NCI-H446 treated with DMSO at 0.1 percent for 48 hours (cell line): ENCODE measurements around the gene CYP19A1.
"Not testable (repeated sequence)": the region's sequence is repeated elsewhere in the genome, so short reads cannot be mapped to it uniquely, and the experiment has no call there.

ENCODE experiments used
- DNase-seq: peaks from one replicate; lab custom pipeline; 2025; lab: John Stamatoyannopoulos, UW

Gene CYP19A1

DNA sequence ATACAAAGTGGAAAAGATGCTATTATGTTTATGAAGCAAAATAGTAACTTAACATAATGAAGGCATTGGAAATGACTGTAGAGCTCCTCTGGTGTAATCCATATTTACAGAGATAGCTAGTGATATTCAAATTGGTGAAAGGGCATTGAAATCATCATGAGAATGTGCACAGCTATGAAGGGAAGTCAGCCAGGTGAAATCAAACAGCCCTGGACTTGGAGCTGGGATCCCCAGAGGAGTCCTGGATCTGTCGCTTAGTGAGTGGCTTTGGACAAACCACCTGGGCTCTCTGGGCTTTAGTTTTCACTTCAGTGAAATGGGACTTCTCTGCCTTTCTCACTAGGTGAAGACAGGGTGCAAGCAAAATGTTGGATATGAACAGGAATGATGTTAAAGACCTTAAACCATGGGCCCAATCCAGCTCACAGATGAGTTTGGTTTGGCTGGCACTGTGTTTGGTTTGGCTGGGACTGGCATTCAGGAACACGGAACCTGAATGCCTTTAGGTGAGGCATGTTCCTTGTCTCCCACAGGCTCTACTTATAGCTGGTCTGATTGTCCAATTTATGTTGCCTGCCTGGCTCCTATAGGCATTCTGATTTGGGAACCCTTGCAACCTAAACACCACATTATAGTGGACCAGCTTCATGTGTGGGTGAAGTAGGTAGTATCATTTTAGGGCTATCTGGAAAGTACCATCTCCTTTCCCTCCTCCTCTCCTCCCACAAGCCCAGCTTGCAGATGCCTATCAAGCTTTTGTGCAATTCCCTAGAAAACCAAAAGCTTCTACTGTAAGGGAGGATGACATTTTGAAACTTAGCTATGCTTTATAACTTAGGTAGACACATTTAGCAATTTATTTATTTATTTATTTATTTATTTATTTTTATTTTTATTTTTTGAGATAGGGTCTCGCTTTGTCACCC is 133.1 kb downstream of the CYP19A1 start:
- DNase-seq, result no peak

DNA sequence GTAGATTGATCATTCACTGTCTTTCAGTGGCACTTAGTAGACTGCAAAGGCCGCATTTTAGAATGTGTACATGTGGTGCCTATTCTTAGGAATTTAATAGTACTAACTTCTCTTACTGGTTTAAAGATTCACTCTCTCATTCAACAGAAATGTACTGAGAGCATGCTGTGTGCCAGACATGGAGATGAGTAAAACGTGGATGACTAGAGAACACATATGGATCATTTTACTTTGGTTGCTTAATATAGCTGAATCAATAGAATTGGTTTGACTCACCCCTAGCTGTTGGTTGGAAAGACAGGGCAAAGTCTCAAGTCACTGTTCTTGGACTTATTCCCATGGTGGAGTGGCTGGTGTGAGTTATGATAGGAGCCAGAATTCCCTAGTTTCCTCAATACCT is 134.6 kb downstream of the CYP19A1 start:
- DNase-seq, result no peak

DNA sequence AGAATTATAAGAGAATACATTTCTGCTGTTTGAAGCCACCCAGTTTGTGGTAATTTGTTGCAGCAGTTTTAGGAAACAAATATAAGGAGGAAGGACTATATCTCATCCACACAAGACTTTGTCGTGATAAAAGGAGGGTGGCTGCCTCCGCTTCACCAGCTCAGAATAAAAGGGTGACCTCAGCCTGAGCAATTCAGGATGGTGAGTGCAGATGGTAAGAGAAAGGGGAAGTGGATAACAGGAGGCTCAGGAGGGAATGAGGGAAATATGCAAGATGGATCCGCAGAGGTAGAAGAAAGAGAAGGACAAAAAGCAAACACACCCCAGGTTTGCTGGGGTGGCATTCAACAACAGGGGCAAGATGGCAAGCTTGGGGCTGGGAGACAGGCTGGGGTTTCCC is 135.6 kb downstream of the CYP19A1 start:
- DNase-seq, result no peak

DNA sequence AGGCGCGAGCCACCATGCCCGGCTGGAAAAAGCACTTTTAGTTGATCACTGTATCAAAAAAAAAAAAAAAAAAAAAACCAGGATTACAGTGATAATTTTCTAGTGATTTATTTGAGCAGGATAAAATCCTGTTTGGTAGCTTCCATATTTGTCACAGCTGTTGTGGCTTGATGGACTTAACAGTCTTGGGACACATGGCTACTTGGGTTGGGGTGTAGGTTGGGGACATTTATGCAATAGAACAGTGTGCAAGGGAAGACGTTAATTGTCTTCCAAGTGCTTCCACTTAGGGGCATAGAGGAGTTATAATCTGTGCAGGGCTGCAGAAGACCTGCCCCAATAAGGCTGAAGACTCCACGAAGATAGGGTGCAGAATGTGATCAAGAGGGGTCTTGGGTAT is 136.8 kb downstream of the CYP19A1 start:
- no peak for DNase-seq

DNA sequence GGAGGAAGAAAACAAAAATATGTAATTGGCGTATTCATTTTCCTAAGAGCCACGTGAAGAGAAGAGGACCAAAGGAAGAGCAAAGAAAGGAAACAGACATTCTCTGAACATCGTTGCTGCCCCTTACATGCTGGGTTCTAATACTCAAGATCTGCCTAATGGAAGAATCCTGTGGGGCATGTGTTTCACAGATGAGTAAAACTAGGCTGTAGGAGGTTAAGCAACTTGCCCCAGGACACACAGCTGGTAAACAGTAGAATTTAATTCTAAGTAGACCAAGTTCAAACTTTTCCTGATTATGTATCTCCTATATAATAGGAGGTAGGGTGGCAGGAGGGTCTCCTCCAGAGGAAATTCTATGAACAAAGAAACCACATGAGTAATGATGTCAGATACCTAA is 137.6 kb downstream of the CYP19A1 start:
- DNase-seq, result no peak

DNA sequence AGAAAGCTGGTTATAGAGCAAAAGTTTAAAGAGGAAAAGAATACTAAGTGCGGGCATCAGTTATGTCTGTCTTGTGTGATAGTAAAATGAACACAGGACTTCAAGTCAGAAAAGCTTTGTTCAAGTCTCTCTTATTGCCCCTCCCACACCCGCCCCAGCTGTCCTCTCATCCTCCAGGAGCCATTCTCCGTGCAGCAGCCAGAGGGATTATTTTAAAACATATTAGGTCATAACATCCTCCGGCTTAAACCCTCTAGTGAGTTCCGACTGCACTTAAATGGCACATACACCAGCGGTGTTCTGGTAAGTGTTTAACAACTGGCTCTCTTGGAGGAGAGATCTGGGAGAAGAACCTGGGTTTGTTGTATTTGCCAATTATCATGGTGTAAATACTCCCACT is 138.9 kb downstream of the CYP19A1 start:
- DNase-seq, result no peak

DNA sequence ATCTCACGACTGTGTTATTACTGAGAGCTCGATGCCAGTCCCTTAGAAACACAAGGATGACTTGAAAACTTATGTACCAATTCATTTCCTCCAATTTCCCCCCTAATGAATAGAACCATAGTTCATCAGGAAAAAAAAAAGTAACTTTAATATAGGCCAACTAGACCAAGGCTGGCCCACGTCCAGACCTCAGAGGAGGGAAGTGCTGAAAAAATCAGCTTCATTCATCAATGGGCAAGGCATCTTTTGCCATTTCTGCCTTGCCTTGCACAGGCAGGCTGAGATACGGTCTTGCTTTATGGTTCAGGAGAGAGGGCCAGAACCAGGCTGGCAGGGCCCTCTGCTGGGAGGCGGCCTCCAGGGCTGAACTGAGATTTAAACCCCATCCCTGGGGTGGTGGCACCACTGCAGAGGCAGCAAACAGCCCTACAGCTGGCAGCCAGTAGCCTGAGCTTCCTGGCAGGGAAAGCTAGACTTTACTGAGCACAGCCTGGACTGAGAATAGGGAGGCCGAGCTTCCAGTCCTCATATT is 139.6 kb downstream of the CYP19A1 start:
- no peak for DNase-seq

DNA sequence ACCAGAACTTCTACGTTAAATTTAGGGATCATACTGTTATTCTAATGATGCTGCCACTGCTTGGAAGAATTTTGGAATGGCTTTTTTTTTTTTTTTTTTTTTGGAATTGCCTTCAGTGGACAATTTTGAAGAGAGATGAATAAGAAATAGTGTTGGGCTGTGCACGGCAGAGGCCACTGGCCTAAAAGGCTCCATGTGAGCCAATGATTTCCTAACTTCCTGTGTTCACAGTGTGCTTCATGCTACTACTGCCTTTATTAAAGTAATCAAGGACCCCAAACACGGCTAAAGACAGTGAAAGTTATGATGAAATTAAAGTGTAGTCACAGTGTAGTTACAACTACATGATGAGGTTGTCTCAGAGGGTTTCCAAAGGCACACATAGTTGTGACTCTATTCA is 142.9 kb downstream of the CYP19A1 start:
- DNase-seq, result no peak

DNA sequence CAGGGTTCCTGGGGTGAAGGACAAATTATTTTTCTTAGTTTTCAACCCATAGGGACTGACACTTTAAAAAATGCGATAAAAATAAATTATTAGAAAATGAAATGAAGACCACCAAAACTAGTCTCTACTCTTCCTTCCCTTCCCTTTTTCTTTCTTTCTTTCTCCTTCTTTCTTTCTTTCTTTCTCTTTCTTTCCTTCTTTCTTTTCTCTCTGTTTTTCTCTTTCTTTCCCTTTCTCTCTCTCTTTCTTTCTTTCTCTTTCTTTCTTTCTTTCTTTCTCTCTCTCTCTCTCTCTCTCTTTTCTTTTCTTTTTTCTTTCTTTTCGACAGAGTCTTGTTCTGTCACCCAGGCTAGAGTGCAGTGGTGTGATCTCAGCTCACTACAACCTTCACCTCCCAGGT is 144.4 kb downstream of the CYP19A1 start:
- no peak for DNase-seq

DNA sequence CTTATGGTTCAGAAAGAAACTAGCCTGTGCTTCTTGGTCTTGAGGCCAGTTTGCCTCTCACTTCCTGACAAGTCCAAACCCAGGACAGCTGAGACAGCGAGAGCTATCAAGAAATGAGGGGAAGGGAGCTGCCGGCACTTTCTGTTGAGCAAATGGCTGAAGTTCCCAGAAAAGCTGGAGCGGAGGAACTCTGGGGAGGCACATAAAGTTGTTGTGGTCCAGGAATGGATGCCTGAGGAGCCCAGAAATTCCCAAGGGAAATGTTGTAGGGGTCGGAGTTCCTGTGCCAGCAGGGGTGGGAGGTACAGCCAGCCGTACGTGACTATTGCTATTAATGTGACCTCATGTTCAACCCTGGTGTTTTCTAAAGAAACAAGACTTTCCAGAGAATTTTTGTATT is 144.9 kb downstream of the CYP19A1 start:
- DNase-seq, result no peak

DNA sequence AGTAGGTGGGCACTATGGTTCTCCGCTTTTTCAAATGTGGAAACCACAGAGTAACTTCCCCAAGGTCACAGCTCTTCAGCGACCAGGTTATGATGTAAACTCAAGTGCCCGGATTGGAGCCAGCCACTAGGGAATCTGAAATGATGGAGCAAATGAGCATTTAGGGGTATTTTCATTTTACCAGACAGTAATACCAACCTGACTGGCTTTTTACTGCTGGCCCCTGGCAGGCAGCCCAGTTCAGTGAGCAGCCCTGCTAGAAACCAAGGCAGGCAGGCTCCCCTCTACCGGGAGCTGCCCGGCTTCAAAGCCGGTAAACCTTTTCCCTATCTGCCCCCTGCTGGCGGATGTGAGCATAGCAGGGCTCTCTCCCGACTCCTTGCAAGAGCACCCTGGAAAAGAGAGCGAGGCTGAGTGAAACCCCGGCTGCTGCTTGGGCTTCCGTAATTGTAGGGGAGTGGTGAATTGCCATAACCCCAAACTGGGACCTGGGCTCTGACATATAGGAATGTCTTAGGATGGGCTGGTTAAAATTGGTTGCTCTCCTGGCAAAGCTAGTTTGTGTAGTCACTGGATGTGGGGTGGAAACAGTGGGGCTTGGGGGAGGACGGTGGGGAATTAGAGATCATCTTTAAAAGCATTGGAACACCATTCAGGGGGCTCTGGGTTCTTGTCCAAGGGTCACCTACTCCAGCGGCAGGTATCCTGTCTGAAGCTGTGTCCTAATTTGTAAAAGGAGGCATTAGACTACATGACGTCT is 145.7 kb downstream of the CYP19A1 start:
- peak; percentile 17 for DNase-seq

DNA sequence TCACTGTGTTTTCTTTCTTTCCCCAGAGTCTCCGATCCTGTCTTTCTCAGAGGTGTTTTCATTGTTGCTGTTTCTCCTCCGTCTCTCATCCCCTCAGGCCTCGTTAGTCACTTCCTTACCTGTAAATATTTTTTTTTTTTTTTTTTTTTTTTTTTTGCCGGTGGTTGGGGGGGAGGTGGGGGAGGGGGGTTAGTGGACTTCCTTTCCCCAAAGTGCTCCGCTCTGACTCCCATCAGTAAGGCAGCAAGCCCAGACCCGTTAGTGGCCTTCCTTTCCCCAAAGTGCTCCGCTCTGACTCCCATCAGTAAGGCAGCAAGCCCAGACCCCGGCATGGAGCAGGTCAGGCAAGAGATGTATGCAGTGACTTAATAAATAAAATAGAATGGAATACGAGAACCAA is 146.6 kb downstream of the CYP19A1 start:
- DNase-seq, result no peak

DNA sequence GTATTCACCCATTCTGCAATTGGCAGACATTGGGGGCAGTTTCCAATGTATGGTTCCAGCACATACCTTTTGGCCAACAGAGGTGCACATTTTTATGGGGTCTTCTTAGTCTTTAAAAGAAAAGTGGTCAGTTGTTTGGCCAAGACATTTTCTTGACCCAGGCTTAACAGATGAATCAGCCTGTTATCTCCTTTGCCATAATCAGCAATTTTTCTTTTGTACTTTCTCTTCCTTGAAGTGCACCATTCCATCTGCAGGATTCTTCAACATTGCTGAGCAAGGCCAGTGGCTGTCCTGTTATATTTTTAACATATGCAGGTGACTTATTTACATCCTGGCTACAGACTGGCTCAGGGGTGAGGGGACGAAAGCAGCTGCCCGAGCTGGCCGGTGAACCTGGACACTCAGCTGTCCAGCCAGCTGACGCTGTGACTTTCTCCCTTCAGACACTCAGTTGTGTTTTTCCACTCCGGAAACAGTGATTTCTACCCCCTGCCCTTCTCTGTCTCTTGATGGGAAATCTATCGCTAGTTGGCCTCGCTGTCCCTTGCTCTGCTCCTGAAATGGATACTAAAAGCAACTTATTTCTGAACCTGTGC is 147.2 kb downstream of the CYP19A1 start:
- DNase-seq, result no peak

DNA sequence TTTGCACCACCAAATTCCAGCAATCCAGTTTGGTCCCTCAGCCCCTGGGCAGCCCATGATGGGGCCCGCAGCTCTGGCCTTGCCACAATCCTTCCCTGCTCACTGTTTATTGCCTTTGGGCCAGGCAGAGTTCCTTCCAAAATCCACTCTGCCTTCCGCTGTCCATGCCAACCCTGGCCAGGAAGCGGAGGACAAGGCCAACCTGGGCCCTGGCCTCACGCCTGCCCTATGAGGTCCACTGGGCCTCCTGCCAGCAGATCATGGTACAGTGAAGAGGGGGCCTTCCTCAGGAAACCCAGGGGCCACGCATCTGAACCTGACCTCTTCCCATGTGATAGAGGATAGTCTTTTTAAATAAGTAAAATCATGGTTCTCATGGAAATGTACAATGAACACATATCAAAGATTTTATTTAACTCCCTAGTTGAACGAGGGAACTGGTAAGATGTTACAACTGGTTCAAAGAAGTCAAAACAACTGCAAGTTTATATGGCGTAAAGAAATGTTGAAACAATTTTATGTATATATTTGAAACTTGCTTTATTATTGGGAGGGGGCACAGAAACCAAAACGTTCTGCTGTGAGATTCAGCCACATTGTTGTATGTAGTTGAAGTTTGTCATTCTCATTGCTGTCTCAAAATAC is 147.8 kb downstream of the CYP19A1 start:
- DNase-seq, result no peak

DNA sequence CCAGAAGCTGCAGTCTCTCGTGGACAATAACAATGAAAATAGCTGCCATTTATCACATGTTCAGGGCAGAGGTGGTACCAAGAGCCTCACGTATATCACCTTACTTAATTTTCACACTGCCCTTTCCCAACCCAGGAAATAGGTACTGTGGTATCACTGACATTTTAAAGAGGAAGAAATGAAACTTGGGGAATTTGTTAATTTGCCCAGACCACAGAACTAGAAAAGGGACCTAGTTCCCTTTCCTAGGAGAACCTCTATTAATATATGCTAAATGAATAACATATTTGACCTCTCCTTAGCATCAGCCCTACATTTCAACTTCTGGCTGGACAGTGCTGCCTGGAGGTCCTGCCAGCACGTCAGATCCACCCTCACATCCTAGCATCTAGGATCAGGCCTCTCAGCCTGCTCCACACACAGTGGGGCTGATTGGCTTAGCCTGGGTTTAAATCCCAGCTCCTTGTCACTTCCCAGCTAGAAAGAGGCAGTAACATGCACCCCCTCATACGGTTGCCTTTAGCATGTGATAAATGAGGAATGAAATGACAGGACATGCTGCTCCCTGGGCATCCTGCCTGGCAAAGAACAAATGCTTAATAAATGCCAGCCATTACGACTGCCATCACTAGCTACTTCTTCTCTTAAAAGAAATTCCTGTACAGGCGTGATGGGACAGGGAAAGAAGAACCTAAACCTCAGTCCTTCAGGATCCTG is 148.6 kb downstream of the CYP19A1 start:
- DNase-seq, result peak; percentile 7

DNA sequence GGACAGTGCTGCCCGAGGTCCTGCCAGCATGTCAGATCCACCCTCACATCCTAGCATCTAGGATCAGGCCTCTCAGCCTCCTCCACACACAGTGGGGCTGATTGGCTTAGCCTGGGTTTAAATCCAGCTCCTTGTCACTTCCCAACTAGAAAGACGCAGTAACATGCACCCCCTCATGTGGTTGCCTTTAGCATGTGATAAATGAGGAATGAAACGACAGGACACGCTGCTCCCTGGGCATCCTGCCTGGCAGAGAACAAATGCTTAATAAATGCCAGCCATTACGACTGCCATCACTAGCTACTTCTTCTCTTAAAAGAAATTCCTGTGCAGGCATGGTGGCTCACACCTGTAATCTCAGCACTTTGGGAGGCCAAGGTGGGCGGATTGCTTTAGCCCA is 149.6 kb downstream of the CYP19A1 start:
- not testable (repeated sequence) for DNase-seq

DNA sequence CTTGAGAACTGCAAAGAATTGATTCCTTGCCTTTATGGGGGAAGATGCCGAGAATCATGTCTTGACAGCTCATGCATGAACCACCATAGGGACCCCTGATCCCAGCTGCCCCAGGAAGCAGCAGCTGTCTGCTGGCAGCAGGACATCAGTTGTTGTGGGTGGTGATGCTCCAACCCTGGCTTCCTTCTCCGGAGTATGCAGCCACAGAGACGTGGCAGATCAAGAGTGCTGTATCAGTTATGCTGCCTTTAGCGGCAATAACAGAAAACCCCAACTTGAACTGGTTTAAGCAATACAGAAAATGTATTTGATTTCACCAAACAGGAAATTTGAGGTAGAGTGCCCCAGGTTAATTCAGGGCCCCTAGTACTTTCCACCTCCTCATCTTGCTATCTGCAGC is 151.5 kb downstream of the CYP19A1 start:
- DNase-seq, result peak; percentile 14

DNA sequence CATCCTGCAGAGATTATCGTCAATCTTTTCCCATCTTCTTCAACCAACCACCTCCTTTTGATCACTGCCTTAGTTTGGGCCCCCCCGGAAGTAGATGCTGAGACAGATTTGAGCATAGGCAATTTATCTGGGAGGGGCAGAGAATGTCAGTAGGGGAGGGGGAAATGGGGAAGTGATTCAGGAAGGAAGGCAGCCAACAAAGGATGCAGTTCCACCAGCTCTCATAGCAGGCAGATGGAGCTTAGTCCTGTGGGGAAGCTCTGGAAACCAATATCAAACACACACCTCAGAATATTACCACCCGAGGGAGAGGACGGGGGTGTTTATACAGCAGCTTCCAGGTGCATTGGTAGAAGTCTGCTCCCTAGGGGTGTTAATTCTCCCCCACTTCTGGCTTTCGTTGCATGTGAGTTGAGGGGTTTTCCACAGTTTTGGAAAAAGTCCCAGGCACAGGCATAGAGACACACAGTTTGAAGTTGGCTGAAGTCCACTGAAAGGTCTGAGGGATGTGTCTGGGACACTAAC is 152.2 kb downstream of the CYP19A1 start:
- peak; percentile 35 for DNase-seq

DNA sequence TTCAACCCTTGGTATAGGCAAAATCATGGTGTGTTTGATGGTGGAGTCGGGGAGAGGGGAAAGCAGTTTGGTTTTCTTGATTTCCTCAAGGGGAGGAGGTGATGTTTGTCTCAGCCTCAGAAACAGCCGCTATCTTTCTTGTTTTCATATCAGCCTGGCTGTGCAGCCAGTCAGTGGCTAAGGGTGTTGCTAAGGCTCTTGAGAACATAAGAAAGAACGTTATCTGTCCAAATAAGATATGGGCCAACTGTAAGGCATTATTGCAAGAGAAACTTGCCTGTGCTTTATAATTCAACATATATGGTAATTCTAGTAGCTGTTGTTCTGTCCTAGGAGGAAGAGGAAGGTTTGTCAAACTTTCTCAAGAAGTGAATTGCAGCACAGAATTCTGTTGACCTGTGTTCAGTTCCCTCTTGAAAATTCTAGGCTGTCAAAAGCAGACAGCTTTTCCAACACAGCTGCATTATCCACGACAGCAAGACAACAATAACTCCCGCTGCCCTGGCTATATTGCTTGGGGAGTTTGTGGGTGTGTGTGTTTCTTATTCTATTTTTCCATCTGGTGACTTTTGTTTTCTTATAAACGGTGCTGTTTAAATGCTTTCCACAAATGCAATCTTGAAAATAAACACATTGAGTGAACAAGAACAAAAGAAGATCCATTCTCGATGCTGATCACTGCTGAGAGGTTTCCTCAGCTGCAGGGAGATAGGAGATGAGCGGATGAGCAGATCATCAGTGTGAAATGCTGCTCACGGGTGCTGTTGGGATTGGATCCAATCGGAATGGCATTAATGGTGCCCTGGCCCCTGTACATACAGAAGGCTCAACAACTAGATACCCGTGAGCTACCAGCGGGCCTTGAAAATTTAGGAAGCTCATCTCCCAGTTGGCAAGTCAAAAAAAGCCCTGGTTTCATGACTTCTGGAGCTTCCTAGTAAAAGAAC is 152.9 kb downstream of the CYP19A1 start:
- DNase-seq, result no peak

DNA sequence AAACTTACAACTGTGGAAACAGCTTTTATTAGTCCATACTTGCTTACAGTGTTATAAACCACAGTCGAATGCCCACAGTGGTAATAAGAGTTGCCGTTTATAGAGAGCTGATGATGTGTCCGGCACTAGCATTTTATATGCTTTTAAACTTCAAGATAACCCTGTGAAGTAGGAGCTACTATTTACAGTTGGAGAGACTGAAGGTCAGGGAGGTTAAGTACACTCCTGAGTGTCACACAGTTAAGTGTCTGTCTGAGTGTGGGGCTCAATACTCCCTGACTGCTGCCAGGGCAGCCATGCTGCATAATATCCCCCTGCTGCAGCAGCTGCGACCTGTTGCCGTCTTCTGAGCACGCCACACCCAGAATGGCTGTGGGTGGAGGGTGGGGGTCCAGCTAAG is 153.8 kb downstream of the CYP19A1 start:
- DNase-seq, result no peak
